ENCODE measurements around the gene INS. TPM values are rescaled to one million over a fixed set of nuclear protein-coding genes. Genes with fewer than 3 reads are reported as not detected.

The INS gene
- total and polyA plus RNA-seq, 7 donors = 0.73 to 51.7 TPM; not detected in 5

DNA sequence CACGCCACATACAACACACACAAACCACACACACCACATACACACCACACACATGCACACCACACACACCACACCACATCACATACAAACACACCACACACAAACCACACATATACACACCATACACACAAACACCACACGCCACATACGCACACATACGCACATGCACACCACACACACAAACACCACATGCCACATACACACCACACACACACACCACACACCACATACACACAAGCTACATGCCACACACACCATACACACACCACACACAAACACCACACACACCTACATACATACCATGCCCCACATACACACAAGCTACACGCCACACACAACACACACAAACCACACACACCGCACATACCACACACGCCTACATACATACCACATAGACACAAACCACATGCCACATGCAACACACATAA, 26.3 kb upstream of the INS start:
- H3K27me3 ChIP-seq = peaks cover 4 to 46% (median 16%) of the 10 kb centered on the region in 3 donors
- 94 to 96% methylated on average over 7 of the region's 7 CpGs for WGBS, 2 donors
- H3K27ac ChIP-seq = no peak overlapping the region
- H3K36me3 ChIP-seq = no peaks in the 10 kb centered on the region
- intact Hi-C loops (cut with DNase I) = no loop called here
- no peak for TF ChIP-seq POLR2A (IDR thresholded peaks at IDR 0.05)
- no peak for TF ChIP-seq EP300 (IDR thresholded peaks at IDR 0.05)
- no peak for TF ChIP-seq POLR2AphosphoS5 (IDR thresholded peaks at IDR 0.05)
- TF ChIP-seq, protein P1, sequence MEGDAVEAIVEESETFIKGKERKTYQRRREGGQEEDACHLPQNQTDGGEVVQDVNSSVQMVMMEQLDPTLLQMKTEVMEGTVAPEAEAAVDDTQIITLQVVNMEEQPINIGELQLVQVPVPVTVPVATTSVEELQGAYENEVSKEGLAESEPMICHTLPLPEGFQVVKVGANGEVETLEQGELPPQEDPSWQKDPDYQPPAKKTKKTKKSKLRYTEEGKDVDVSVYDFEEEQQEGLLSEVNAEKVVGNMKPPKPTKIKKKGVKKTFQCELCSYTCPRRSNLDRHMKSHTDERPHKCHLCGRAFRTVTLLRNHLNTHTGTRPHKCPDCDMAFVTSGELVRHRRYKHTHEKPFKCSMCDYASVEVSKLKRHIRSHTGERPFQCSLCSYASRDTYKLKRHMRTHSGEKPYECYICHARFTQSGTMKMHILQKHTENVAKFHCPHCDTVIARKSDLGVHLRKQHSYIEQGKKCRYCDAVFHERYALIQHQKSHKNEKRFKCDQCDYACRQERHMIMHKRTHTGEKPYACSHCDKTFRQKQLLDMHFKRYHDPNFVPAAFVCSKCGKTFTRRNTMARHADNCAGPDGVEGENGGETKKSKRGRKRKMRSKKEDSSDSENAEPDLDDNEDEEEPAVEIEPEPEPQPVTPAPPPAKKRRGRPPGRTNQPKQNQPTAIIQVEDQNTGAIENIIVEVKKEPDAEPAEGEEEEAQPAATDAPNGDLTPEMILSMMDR (IDR thresholded peaks at IDR 0.05) = no peak
- no peaks in the 10 kb centered on the region for H3K4me1 ChIP-seq
- no peak overlapping the region for H3K4me3 ChIP-seq
- no peak for DNase-seq
- H3K9me3 ChIP-seq = no peaks in the 10 kb centered on the region

DNA sequence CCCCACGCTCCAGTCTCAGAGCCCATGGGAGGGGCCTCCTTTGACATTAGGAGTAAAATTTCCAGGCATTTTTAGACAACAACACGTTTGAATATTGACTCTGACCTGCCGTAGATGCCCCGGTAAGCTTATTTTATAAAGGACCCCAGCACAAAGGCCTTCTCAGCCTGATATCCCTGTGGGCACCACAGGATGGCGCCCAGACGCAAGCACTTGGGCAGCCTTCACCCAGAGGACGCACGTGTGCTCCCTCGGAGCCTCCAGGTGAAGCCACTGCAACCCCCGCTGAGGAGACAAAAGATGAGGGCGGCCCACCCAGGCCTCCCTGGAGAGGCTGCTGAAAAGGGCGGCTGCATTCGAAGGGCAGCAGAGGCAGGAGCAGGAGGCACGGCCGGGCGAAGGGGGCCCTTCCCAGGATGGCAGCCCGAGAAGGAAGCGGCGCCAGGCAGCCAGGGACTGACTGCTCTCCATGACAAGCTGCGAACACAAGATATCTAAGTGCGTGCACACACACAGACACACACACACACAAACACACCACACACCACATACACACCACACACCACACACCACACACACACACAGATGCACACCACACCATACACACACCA, 25.8 kb upstream of the INS start:
- WGBS, 2 donors = 9 to 17% methylated on average over 21 of the region's 21 CpGs
- peaks cover 4 to 46% (median 16%) of the 10 kb centered on the region in 3 donors for H3K27me3 ChIP-seq
- DNase-seq = no peak
- intact Hi-C loops (cut with DNase I) = no loop called here
- TF ChIP-seq POLR2A (IDR thresholded peaks at IDR 0.05) (no peak), POLR2AphosphoS5 (IDR thresholded peaks at IDR 0.05) (no peak), EP300 (IDR thresholded peaks at IDR 0.05) (no peak)
- TF ChIP-seq, protein P1 (IDR thresholded peaks at IDR 0.05) = no peak
- no peaks in the 10 kb centered on the region for H3K4me1 ChIP-seq
- H3K27ac ChIP-seq = no peak overlapping the region
- H3K36me3 ChIP-seq = no peaks in the 10 kb centered on the region
- H3K4me3 ChIP-seq = no peak overlapping the region
- H3K9me3 ChIP-seq = no peaks in the 10 kb centered on the region

DNA sequence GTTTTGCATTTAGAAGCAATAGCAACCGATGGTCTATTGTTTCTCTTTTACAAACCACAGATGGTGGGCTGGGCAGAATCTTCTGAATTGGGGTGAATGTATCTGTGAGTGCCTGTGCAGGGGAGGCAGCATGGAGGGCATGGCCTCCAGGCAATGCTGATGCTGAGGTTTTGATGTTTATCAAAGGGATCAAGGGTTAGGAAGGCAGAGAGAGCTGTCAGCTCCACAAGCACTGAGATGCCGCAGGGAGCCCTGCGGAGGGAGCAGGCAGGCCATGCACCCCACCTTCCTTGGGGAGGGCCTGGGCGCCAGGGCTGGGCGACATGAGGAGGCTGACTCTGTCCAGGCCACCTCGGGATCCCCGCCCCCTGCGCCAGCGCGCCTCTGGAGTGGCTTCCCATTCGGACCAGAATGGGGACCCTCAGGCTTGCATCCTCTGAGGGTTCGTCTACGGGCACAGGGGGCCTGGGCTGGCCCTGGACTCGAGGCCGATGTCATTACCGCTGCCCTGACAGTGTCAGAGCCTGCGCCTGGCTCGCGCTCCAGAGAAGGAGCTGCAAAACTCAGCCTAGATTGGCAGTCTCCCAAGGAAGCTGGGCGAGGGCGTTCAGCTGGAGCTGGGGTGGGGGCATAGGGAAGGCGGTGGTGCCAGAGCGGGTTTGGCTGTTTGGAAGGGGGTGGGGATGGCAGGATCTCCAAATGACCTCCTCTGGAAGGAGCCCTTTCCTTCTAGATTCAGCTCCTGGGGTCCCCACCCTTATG, 24.5 kb upstream of the INS start:
- no peak overlapping the region for H3K27ac ChIP-seq
- no peak overlapping the region for H3K4me3 ChIP-seq
- H3K36me3 ChIP-seq = no peaks in the 10 kb centered on the region
- WGBS, 2 donors = 50 to 75% methylated on average over 23 of the region's 23 CpGs
- H3K27me3 ChIP-seq = peaks cover 4 to 44% (median 13%) of the 10 kb centered on the region in 3 donors
- intact Hi-C loops (cut with DNase I) = no loop called here
- no peaks in the 10 kb centered on the region for H3K9me3 ChIP-seq
- DNase-seq = no peak
- no peaks in the 10 kb centered on the region for H3K4me1 ChIP-seq
- TF ChIP-seq POLR2A (IDR thresholded peaks at IDR 0.05) (no peak), EP300 (IDR thresholded peaks at IDR 0.05) (no peak), POLR2AphosphoS5 (IDR thresholded peaks at IDR 0.05) (no peak)
- TF ChIP-seq, protein P1 (IDR thresholded peaks at IDR 0.05) = no peak

DNA sequence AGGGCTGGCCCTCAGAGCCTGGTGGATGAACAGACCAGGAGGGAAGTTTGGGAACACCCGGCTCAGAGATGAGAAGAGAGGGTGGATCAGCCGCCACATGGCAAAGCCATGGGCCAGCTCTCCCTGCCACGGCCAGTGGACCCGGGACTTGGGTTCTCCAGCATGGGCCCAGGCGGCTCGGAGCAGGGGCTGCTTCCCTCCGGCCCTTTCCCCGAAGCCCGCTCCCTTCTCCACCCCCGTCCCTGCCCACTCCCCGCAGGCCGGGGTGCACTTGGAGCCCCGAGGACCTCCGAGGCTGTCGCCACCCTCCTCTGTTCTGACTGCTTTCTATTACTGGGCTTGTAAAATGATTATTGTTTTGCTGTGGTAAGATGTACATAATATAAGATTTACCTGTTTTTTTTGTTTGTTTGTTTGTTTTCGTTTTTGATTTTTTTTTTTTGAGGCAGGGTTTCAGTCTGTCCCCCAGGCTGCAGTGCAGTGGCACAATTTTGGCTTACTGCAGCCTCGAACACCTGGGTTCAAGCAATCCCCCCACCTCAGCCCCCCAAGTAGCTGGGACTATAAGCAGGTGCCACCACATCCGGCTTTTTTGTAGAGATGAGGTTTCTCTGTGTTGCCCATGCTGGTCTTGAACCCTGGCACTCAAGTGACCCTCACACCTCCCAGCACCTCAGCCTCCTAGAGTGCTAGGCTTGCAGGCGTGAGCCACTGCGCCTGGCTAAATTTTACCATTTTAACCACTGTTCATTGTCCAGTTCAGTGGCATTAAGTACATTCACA, 21.9 kb upstream of the INS start:
- H3K4me1 ChIP-seq = no peaks in the 10 kb centered on the region
- H3K36me3 ChIP-seq = no peaks in the 10 kb centered on the region
- H3K27ac ChIP-seq = no peak overlapping the region
- H3K4me3 ChIP-seq = no peak overlapping the region
- H3K27me3 ChIP-seq = peaks cover 4 to 44% (median 13%) of the 10 kb centered on the region in 3 donors
- no peaks in the 10 kb centered on the region for H3K9me3 ChIP-seq
- WGBS, 2 donors = 76 to 81% methylated on average over 20 of the region's 20 CpGs
- no peak for DNase-seq
- intact Hi-C loops (cut with DNase I) = no loop called here
- TF ChIP-seq POLR2AphosphoS5 (IDR thresholded peaks at IDR 0.05) = no peak
- no peak for TF ChIP-seq POLR2A (IDR thresholded peaks at IDR 0.05)
- no peak for TF ChIP-seq EP300 (IDR thresholded peaks at IDR 0.05)
- TF ChIP-seq, protein P1 (IDR thresholded peaks at IDR 0.05) = no peak
